NOMO-1 treated with dmso at 0.1 percent for 144 hours (cell line): ENCODE measurements around the gene CDK6.

Experiments used
- DNase-seq: peaks from one replicate; lab custom pipeline; 2025; ENCODE audit not compliant: unreplicated experiment; lab: John Stamatoyannopoulos, UW

Gene CDK6

GRCh38 chr7:92740700-92741126 lies 95.7 kb downstream of the CDK6 start:
- DNase-seq, result no peak

GRCh38 chr7:92740134-92740533 lies 96.2 kb downstream of the CDK6 start:
- DNase-seq, result no peak

GRCh38 chr7:92739091-92739490 lies 97.3 kb downstream of the CDK6 start:
- no peak for DNase-seq

GRCh38 chr7:92737706-92738105 lies 98.7 kb downstream of the CDK6 start:
- no peak for DNase-seq

DNA sequence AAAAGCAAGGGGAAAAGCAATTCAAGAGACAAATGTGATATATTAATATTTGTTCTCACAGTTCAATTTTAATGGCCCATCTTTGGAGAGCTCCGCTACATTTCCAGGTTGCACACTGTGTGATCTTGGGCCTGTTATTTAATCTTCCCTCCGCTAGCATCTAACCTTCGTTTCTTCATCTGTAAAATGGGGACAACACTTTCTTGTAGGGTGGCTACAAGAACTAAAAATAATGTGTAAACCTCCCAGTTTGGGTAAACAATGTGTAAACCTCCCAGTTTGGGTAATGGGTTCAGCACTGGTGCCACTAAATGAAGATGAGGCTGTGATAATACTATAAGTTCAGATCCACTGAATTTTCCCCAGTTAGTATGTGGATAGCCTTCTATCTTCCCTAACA lies 99.5 kb downstream of the CDK6 start:
- no peak for DNase-seq

- DNase-seq, result no peak
Measured at GRCh38 chr7:92735707-92736106, 100.7 kb downstream of the CDK6 start.

DNA sequence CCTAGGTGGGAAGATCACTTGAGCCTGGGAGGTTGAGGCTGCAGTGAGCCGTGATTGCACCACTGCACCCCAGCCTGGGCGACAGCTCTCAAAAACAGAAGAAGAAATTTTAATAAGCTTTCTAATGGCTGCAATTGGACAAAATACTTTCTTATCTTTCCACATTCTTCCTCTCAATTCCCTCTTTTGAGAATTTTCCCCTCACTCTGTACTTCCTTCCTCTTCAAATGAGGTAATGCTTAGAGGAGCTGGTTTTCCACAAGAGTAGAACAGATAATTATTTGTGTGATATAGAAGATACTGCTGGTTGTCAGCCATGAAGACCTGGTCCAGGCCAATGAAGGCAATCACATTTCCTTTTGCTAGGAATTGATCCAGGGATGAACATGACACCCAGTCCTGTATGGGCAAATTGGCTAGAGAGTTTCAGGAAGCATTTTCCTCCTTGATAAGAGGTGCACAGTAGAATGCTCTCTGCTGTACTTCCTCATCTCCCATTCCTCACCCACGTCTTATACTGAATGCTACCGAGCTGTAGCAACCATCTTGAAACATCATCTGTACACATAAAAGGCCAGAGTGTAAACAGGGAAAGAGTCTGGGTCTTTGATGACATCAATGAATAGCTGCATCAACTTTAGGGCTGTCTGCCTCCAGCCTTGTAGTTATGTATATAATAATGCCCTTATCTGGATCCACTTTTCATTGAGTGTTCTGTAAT lies 103.9 kb downstream of the CDK6 start:
- DNase-seq, result no peak

GRCh38 chr7:92731335-92732063 lies 104.9 kb downstream of the CDK6 start:
- DNase-seq, result peak; percentile 93

DNA sequence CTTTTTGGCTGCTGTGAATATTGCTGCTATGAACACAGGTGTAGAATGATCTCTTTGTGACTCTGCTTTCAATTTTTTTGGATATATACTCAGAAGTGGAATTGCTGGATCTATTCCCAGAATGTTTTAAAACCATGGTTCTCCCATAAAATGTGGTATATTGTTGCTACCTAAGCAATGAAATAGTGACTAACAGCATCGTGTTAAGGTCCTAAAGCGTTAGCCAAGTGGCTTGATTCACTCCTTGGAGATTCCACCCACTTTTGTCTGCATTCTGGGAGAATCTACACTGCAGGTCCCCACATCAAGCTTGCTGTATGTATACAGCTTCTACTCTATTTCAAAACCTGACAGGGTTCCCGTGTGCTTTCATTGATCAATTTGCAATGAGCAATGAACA lies 105.6 kb downstream of the CDK6 start:
- DNase-seq, result no peak

DNA sequence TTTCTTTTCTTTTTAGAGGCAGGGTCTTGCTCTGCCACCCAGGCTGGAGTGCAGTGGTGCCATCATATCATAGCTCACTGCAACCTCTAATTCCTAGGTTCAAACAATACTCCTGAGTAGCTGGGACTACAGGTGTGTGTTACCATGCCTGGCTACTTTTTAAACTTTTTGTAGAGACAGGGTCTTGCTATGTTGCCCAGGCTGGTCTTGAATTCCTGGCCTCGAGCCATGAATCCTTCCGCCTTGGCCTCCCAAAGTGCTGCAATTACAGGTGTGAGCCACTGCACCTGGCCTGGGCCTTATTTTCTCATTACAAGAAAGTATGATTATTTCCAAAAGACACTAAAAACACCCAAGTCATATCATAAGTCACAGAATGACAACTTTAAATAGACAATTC lies 106.6 kb downstream of the CDK6 start:
- DNase-seq, result no peak

DNA sequence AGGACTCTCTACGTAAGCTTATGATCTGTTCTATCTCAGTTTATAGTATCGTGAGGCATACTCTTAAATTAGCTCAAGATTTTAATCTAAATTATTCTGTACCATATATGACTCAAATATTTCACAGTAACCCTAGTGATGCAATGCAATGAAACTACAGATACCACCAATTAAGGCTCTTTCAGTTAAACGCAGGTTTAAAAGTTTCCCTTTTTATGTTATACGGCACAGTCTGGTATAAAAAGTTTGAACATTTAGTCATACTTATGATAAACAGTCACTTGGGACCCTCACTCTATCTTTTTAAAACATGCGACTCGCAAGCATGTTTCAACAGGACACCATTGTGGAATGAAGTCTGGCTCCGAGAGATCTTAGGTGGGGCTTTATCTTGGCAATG lies 107.2 kb downstream of the CDK6 start:
- no peak for DNase-seq

DNA sequence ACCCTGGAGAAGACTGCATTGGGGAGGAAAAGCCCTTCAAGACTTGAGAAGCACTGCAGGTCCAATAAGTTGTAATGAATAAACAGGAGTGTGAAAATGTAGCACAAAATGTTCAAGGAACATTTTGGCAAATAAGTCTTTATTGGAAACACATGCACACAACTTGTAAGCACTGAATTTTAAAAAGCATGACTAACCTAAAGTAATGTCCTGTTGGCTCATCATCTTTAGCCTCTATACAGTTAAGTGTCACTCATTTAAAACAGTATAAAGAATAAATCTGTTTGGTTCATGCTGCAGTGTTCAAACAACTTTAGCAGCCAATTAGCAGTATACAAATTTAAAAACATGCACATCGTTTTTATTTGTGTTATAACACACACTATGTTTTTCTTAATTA lies 108.6 kb downstream of the CDK6 start:
- no peak for DNase-seq

- DNase-seq, result no peak
Measured at GRCh38 chr7:92725161-92725925, 111.0 kb downstream of the CDK6 start.

- DNase-seq, result no peak
Measured at GRCh38 chr7:92723943-92724342, 112.4 kb downstream of the CDK6 start.

DNA sequence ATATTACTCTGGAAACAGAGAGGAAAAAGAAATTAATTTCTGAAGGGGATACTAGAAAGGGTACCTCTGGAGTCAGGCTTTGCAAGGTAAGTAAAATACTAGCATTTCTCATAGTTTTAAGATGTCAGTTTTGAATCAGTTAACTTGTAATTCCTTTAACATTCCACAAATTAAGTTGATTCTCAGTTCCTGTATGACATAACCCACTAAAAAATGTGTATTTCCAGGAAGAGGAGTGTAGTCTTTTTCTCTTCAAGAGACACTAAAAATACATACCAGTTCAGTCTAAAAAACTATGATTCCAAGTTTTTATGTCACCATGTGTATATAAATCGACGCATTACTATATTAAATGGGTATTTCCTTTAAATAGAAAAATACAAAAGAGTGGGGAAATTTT lies 113.2 kb downstream of the CDK6 start:
- no peak for DNase-seq

DNA sequence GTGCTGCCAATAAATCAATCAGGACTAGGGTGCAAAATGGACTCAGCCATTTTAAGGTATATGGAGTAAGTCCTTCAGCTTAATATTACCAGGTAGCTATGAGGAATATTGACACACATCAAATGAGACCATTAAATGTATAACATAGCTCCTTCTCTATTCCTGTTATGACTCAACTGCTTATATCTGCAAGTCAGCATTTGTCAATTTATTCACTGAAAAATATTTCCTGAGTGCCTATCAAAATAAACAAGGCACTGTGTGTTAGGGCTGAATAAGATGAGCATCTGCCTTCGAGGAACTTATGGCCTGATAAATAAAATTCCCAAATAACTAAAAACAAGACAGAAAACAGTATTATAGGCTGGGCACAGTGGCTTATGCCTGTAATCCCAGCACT lies 113.8 kb downstream of the CDK6 start:
- DNase-seq, result no peak

GRCh38 chr7:92720604-92721350 lies 115.6 kb downstream of the CDK6 start:
- DNase-seq, result no peak

GRCh38 chr7:92717993-92718716 lies 118.2 kb downstream of the CDK6 start:
- peak; percentile 52 for DNase-seq

- DNase-seq, result no peak
Measured at GRCh38 chr7:92717623-92717992, 118.8 kb downstream of the CDK6 start.

- DNase-seq, result no peak
Measured at GRCh38 chr7:92716825-92717580, 119.4 kb downstream of the CDK6 start.
